Metanephros (tissue), 1 donor: Measurements from ENCODE around the gene PTPRE. TPM values are rescaled to one million over a fixed set of nuclear protein-coding genes. Genes with fewer than 3 reads are reported as not detected.

Experiments used
- total RNA-seq: library from RNA; depleted of rRNA; stranded (reverse); fragments of >200 nt; gene quantifications from one replicate; pipeline ENCODE4 v1.2.3, GENCODE V29; 2014

PTPRE gene, protein sequence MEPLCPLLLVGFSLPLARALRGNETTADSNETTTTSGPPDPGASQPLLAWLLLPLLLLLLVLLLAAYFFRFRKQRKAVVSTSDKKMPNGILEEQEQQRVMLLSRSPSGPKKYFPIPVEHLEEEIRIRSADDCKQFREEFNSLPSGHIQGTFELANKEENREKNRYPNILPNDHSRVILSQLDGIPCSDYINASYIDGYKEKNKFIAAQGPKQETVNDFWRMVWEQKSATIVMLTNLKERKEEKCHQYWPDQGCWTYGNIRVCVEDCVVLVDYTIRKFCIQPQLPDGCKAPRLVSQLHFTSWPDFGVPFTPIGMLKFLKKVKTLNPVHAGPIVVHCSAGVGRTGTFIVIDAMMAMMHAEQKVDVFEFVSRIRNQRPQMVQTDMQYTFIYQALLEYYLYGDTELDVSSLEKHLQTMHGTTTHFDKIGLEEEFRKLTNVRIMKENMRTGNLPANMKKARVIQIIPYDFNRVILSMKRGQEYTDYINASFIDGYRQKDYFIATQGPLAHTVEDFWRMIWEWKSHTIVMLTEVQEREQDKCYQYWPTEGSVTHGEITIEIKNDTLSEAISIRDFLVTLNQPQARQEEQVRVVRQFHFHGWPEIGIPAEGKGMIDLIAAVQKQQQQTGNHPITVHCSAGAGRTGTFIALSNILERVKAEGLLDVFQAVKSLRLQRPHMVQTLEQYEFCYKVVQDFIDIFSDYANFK
- 17.3 TPM for total RNA-seq

DNA sequence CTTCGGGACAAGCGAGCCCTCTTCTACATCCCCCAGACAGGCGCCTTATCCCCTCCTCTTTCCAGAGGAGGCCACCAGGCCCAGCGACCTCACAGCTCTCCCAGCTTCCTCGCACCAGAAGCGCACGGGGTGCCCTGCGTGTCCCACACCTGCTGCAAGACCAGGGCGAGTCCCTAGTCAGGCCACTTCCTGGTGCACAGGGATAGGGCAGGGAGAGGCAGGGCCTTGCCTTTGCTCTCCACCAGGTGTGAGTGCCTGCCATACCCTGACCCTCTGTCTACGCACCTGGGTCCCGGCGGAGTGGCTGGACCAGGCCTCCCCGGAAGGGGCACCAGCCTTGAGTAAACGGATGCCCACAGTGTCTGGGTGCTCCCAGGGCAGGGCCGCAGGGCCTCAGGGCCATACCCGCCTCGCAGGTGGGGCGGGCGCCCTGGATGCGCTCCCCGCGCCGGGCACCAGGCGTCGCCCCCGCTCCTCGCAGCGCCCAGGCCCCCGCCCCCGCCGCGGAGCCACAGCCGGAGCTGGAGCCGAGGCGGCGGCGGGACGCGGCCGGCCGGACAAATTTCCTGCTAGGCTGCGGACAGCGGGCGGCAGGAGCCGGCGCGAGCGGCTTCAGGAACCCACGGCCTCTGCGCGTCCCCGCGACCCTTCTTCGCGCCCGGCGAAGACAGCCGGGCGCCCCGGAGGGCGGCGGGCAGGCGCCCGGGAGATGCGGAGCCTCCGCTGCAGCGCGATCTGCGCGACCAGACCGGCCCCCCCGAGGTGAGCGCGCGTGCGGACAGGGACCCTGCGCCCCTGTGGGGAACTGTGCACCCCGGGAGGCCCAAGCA is at the start of gene PTPRE:
Gene PTPRE (plus strand): TSS at position 556 of the 830 bp plus-strand sequence. CDS start 133,779 bp downstream, outside the sequence.

GRCh38 chr10:127892743-127893142 is 14.2 kb upstream of the PTPRE start, which contains the start of gene CLRN3:
Gene CLRN3, minus strand, starts transcription at chr10:127892941. Its CDS starts 157 bp downstream, at chr10:127892784.

GRCh38 chr10:128125944-128126764 is 219.3 kb downstream of the PTPRE start, which contains the start of gene MKI67:
Gene MKI67, minus strand, starts transcription at chr10:128126423. Its CDS starts 756 bp downstream, at chr10:128125667.

Other genes with a start within 250 kb of the PTPRE start
- 0.47 TPM for gene FOXI2, start 169.9 kb upstream of the PTPRE start, total RNA-seq
- gene CLRN3, start 14.2 kb upstream of the PTPRE start, total RNA-seq: 6.5 TPM
- 17.6 TPM for gene MKI67, start 219.3 kb downstream of the PTPRE start, total RNA-seq